Natural killer cell treated with Interleukin-12 subunit alpha and Interleukin-12 subunit beta and Interleukin-15 and Interleukin-18, amount 100 ng/mL, for 72 hours (primary cell): ENCODE results near the gene HDX. TPM values are rescaled to one million over a fixed set of nuclear protein-coding genes. Genes with fewer than 3 reads are reported as not detected.

Experiments used
- ATAC-seq, 2 donors: fragments of 150-1000 bp; cut with Tn5 transposase in 1 of 2; sonication (Bioruptor Pico), chemical (Tn5 transposase) in 1 of 2; 2 replicates each; pipeline ENCODE4 v1.10.0; 2021
- DNase-seq: peaks from one replicate; pipeline ENCODE4 v3.0.0; 2022; ENCODE audit warnings: low spot score
- H3K27ac Mint-ChIP-seq, 2 donors: 1 replicate in 1 of 2; 2 replicates in 1 of 2; pipeline ENCODE4 v1.8.0; 2022; ENCODE audit warnings: mixed read lengths in 2 of 2, mild to moderate bottlenecking in 1 of 2, moderate library complexity in 1 of 2
- H3K27me3 Mint-ChIP-seq, 2 donors: 1 replicate in 1 of 2; 2 replicates in 1 of 2; pipeline ENCODE4 v1.8.0; 2022; ENCODE audit warnings: mixed read lengths in 2 of 2
- H3K36me3 Mint-ChIP-seq: one replicate; pipeline ENCODE4 v1.8.0; 2022; ENCODE audit warnings: mixed read lengths
- H3K4me1 Mint-ChIP-seq, 2 donors: 1 replicate in 1 of 2; 2 replicates in 1 of 2; pipeline ENCODE4 v1.8.0; 2022; ENCODE audit warnings: low read depth in 2 of 2, mixed read lengths in 2 of 2, mild to moderate bottlenecking in 1 of 2
- H3K4me3 Mint-ChIP-seq: one replicate; pipeline ENCODE4 v1.8.0; 2022; ENCODE audit warnings: mixed read lengths
- H3K9me3 Mint-ChIP-seq: 2 replicates; pipeline ENCODE4 v1.8.0; 2022; ENCODE audit warnings: mixed read lengths
- total RNA-seq, 2 donors: library from RNA; stranded (reverse); gene quantifications; one replicate each; pipeline ENCODE4 v1.2.3, GENCODE V29; 2022

Gene HDX
- total RNA-seq, 2 donors from 2014 or later: 3.9 to 4.4 TPM

GRCh38 chrX:84415140-84415539 lies 87.1 kb downstream of the HDX start:
- H3K36me3 Mint-ChIP-seq: peaks cover 16% of the 10 kb centered on the region
- ATAC-seq (no peak), DNase-seq (no peak)
- H3K9me3 Mint-ChIP-seq: peaks cover 2% of the 10 kb centered on the region
- H3K4me3 Mint-ChIP-seq: no peak overlapping the region
- no peaks in the 10 kb centered on the region for H3K4me1 Mint-ChIP-seq
- no peak overlapping the region for H3K27ac Mint-ChIP-seq
- H3K27me3 Mint-ChIP-seq: peaks cover 0 to 1% of the 10 kb centered on the region in 2 donors

GRCh38 chrX:84363663-84364062 lies 138.6 kb downstream of the HDX start:
- Mint-ChIP-seq H3K27ac (no peak overlapping the region), H3K36me3 (no peaks in the 10 kb centered on the region), H3K9me3 (peaks cover 7% of the 10 kb centered on the region), H3K4me1 (no peaks in the 10 kb centered on the region), H3K27me3 (no peaks in the 10 kb centered on the region), H3K4me3 (no peak overlapping the region)
- DNase-seq (no peak), ATAC-seq (no peak)

- Mint-ChIP-seq H3K9me3 (peaks cover 7% of the 10 kb centered on the region), H3K27ac (no peak overlapping the region), H3K27me3 (no peaks in the 10 kb centered on the region), H3K4me3 (no peak overlapping the region), H3K4me1 (no peaks in the 10 kb centered on the region), H3K36me3 (no peaks in the 10 kb centered on the region)
- no peak for ATAC-seq
- no peak for DNase-seq
These were observed 139.2 kb downstream of the HDX start for GRCh38 chrX:84363051-84363450.

GRCh38 chrX:84362184-84362838 lies 139.9 kb downstream of the HDX start:
- no peak for ATAC-seq
- H3K27ac Mint-ChIP-seq: no peak overlapping the region
- no peaks in the 10 kb centered on the region for H3K36me3 Mint-ChIP-seq
- peaks cover 7% of the 10 kb centered on the region for H3K9me3 Mint-ChIP-seq
- H3K4me1 Mint-ChIP-seq: no peaks in the 10 kb centered on the region
- no peak overlapping the region for H3K4me3 Mint-ChIP-seq
- DNase-seq: no peak
- no peaks in the 10 kb centered on the region for H3K27me3 Mint-ChIP-seq

- Mint-ChIP-seq H3K4me1 (no peaks in the 10 kb centered on the region), H3K9me3 (no peaks in the 10 kb centered on the region), H3K4me3 (no peak overlapping the region), H3K36me3 (no peaks in the 10 kb centered on the region), H3K27me3 (no peaks in the 10 kb centered on the region), H3K27ac (no peak overlapping the region)
- ATAC-seq (no peak), DNase-seq (no peak)
These were observed 144.0 kb downstream of the HDX start for GRCh38 chrX:84358271-84358670.

GRCh38 chrX:84357296-84357695 lies 145.0 kb downstream of the HDX start:
- ATAC-seq (no peak), DNase-seq (no peak)
- Mint-ChIP-seq H3K4me3 (no peak overlapping the region), H3K27me3 (no peaks in the 10 kb centered on the region), H3K9me3 (no peaks in the 10 kb centered on the region), H3K36me3 (no peaks in the 10 kb centered on the region), H3K27ac (no peak overlapping the region), H3K4me1 (no peaks in the 10 kb centered on the region)

- Mint-ChIP-seq H3K4me3 (no peak overlapping the region), H3K27ac (no peak overlapping the region), H3K36me3 (no peaks in the 10 kb centered on the region), H3K4me1 (no peaks in the 10 kb centered on the region), H3K27me3 (peaks cover 0 to 2% of the 10 kb centered on the region in 2 donors), H3K9me3 (no peaks in the 10 kb centered on the region)
- no peak for DNase-seq
- no peak for ATAC-seq
These were observed 161.3 kb downstream of the HDX start for GRCh38 chrX:84340968-84341367.

GRCh38 chrX:84339507-84340364 lies 162.5 kb downstream of the HDX start:
- DNase-seq: no peak
- Mint-ChIP-seq H3K27me3 (peaks cover 0 to 2% of the 10 kb centered on the region in 2 donors), H3K4me1 (no peaks in the 10 kb centered on the region), H3K27ac (no peak overlapping the region), H3K36me3 (no peaks in the 10 kb centered on the region), H3K9me3 (no peaks in the 10 kb centered on the region), H3K4me3 (no peak overlapping the region)
- no peak for ATAC-seq

GRCh38 chrX:84336646-84337045 lies 165.6 kb downstream of the HDX start:
- Mint-ChIP-seq H3K9me3 (peaks cover 3% of the 10 kb centered on the region), H3K4me1 (no peaks in the 10 kb centered on the region), H3K27me3 (peaks cover 0 to 4% of the 10 kb centered on the region in 2 donors), H3K27ac (no peak overlapping the region), H3K36me3 (no peaks in the 10 kb centered on the region), H3K4me3 (no peak overlapping the region)
- no peak for DNase-seq
- no peak for ATAC-seq

GRCh38 chrX:84335121-84335520 lies 167.1 kb downstream of the HDX start:
- Mint-ChIP-seq H3K36me3 (no peaks in the 10 kb centered on the region), H3K27me3 (peaks cover 0 to 4% of the 10 kb centered on the region in 2 donors)
- ATAC-seq: no peak

GRCh38 chrX:84322083-84322827 lies 180.0 kb downstream of the HDX start:
- Mint-ChIP-seq H3K27me3 (no peaks in the 10 kb centered on the region), H3K27ac (no peak overlapping the region), H3K4me3 (no peak overlapping the region), H3K9me3 (no peaks in the 10 kb centered on the region), H3K36me3 (no peaks in the 10 kb centered on the region), H3K4me1 (no peaks in the 10 kb centered on the region)
- ATAC-seq: no peak
- no peak for DNase-seq

More at GRCh38 chrX:84335121-84335520, 167.1 kb downstream of the HDX start:
- Mint-ChIP-seq H3K4me3 (no peak overlapping the region), H3K4me1 (no peaks in the 10 kb centered on the region), H3K9me3 (peaks cover 3% of the 10 kb centered on the region), H3K27ac (no peak overlapping the region)
- no peak for DNase-seq

GRCh38 chrX:84320614-84321013 lies 181.6 kb downstream of the HDX start:
- Mint-ChIP-seq H3K4me3 (no peak overlapping the region), H3K9me3 (peaks cover 5% of the 10 kb centered on the region), H3K27ac (no peak overlapping the region), H3K27me3 (no peaks in the 10 kb centered on the region), H3K4me1 (no peaks in the 10 kb centered on the region), H3K36me3 (no peaks in the 10 kb centered on the region)
- ATAC-seq (no peak), DNase-seq (no peak)

GRCh38 chrX:84320023-84320422 lies 182.2 kb downstream of the HDX start:
- no peak for ATAC-seq
- Mint-ChIP-seq H3K27me3 (no peaks in the 10 kb centered on the region), H3K27ac (no peak overlapping the region), H3K9me3 (peaks cover 5% of the 10 kb centered on the region), H3K36me3 (no peaks in the 10 kb centered on the region), H3K4me3 (no peak overlapping the region), H3K4me1 (no peaks in the 10 kb centered on the region)
- no peak for DNase-seq

- ATAC-seq: no peak
- Mint-ChIP-seq H3K9me3 (peaks cover 7% of the 10 kb centered on the region), H3K4me1 (no peaks in the 10 kb centered on the region), H3K27ac (no peak overlapping the region), H3K36me3 (peaks cover 8% of the 10 kb centered on the region), H3K27me3 (no peaks in the 10 kb centered on the region), H3K4me3 (no peak overlapping the region)
- DNase-seq: no peak
These were observed 183.6 kb downstream of the HDX start for GRCh38 chrX:84318661-84319060.
